Measurements from ENCODE around the gene DTNA.
A peak's percentile ranks its signal among the peaks of the same experiment; 100 is the strongest.

Gene DTNA

GRCh38 chr18:34709750-34710441, at the start of gene DTNA:
Gene DTNA, plus strand, starts transcription at chr18:34710298. Its CDS starts 45,679 bp downstream, at chr18:34755977.
- Histone ChIP-seq H3K4me1 (ENCODE audit: control insufficient read depth, low read length) (no peaks in the 10 kb centered on the region), H3K79me2 (ENCODE audit: control insufficient read depth, low read length) (no peaks in the 10 kb centered on the region), H3K9me2 (replicated peaks; ENCODE audit: control insufficient read depth, low read length) (no peaks in the 10 kb centered on the region), H3K27me3 (ENCODE audit: control insufficient read depth, low read length) (no peaks in the 10 kb centered on the region), H3F3A (ENCODE audit: control insufficient read depth, insufficient read depth) (no peaks in the 10 kb centered on the region), H3K27ac (ENCODE audit: low read depth, low read length) (no peak within 1 kb of the TSS), H3K36me3 (ENCODE audit: control insufficient read depth, low read length) (no peaks in the 10 kb centered on the region), H3K9me3 (ENCODE audit: control insufficient read depth, insufficient read depth, low read length) (no peaks in the 10 kb centered on the region), H3K4me2 (ENCODE audit: low read length) (no peak within 1 kb of the TSS), H4K20me1 (ENCODE audit: control insufficient read depth, insufficient read depth, low read depth, low read length) (no peaks in the 10 kb centered on the region), H3K4me3 (ENCODE audit: low read length) (no peak within 1 kb of the TSS)
- TF ChIP-seq EZH2phosphoT487 (IDR thresholded peaks at IDR 0.05; ENCODE audit: borderline replicate concordance, low read length): no peak
- TF ChIP-seq, protein P1, sequence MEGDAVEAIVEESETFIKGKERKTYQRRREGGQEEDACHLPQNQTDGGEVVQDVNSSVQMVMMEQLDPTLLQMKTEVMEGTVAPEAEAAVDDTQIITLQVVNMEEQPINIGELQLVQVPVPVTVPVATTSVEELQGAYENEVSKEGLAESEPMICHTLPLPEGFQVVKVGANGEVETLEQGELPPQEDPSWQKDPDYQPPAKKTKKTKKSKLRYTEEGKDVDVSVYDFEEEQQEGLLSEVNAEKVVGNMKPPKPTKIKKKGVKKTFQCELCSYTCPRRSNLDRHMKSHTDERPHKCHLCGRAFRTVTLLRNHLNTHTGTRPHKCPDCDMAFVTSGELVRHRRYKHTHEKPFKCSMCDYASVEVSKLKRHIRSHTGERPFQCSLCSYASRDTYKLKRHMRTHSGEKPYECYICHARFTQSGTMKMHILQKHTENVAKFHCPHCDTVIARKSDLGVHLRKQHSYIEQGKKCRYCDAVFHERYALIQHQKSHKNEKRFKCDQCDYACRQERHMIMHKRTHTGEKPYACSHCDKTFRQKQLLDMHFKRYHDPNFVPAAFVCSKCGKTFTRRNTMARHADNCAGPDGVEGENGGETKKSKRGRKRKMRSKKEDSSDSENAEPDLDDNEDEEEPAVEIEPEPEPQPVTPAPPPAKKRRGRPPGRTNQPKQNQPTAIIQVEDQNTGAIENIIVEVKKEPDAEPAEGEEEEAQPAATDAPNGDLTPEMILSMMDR (IDR thresholded peaks at IDR 0.05; ENCODE audit: low read depth, low read length, poor library complexity, severe bottlenecking): no peak

DNA sequence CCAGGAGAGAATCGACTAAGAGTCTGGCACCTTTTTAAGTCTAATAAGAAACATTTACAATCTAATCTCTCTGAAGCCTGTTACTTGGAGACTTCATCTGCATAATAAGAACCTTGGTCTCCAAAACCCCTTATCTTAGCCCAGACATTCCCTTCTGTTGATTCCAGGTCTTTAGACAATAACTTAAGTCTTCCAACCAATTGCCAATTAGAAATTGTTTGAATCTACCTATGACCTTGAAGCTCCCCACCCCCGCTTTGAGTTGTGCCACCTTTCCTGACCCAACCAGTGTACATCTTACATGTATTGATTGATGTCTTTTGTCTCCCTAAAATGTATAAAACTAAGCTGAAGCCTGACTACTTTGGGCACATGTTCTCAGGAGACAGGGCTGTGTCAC, 49.5 kb upstream of the DTNA start:
- no peaks in the 10 kb centered on the region for H4K20me1 ChIP-seq (ENCODE audit: control insufficient read depth, insufficient read depth, low read depth, low read length)
- H3F3A ChIP-seq (ENCODE audit: control insufficient read depth, insufficient read depth): no peaks in the 10 kb centered on the region
- no peaks in the 10 kb centered on the region for H3K79me2 ChIP-seq (ENCODE audit: control insufficient read depth, low read length)
- H3K4me2 ChIP-seq (ENCODE audit: low read length): no peak overlapping the region
- no peaks in the 10 kb centered on the region for H3K4me1 ChIP-seq (ENCODE audit: control insufficient read depth, low read length)
- no peaks in the 10 kb centered on the region for H3K36me3 ChIP-seq (ENCODE audit: control insufficient read depth, low read length)
- TF ChIP-seq EZH2phosphoT487 (IDR thresholded peaks at IDR 0.05; ENCODE audit: borderline replicate concordance, low read length): no peak
- TF ChIP-seq, protein P1 (IDR thresholded peaks at IDR 0.05; ENCODE audit: low read depth, low read length, poor library complexity, severe bottlenecking): no peak
- H3K9me3 ChIP-seq (ENCODE audit: control insufficient read depth, insufficient read depth, low read length): no peaks in the 10 kb centered on the region
- H3K9me2 ChIP-seq (replicated peaks; ENCODE audit: control insufficient read depth, low read length): no peaks in the 10 kb centered on the region
- H3K27ac ChIP-seq (ENCODE audit: low read depth, low read length): no peak overlapping the region
- no peaks in the 10 kb centered on the region for H3K27me3 ChIP-seq (ENCODE audit: control insufficient read depth, low read length)
- H3K4me3 ChIP-seq (ENCODE audit: low read length): no peak overlapping the region

GRCh38 chr18:34661464-34662087, 48.5 kb upstream of the DTNA start:
- H3K79me2 ChIP-seq (ENCODE audit: control insufficient read depth, low read length): no peaks in the 10 kb centered on the region

More at GRCh38 chr18:34661464-34662087, 48.5 kb upstream of the DTNA start:
- Histone ChIP-seq H3K9me3 (ENCODE audit: control insufficient read depth, insufficient read depth, low read length) (no peaks in the 10 kb centered on the region), H3K36me3 (ENCODE audit: control insufficient read depth, low read length) (no peaks in the 10 kb centered on the region), H3K27me3 (ENCODE audit: control insufficient read depth, low read length) (no peaks in the 10 kb centered on the region), H3F3A (ENCODE audit: control insufficient read depth, insufficient read depth) (no peaks in the 10 kb centered on the region), H3K4me2 (ENCODE audit: low read length) (no peak overlapping the region), H3K4me3 (ENCODE audit: low read length) (no peak overlapping the region), H3K9me2 (replicated peaks; ENCODE audit: control insufficient read depth, low read length) (no peaks in the 10 kb centered on the region), H3K4me1 (ENCODE audit: control insufficient read depth, low read length) (no peaks in the 10 kb centered on the region), H3K27ac (ENCODE audit: low read depth, low read length) (no peak overlapping the region), H4K20me1 (ENCODE audit: control insufficient read depth, insufficient read depth, low read depth, low read length) (no peaks in the 10 kb centered on the region)
- TF ChIP-seq, protein P1 (IDR thresholded peaks at IDR 0.05; ENCODE audit: low read depth, low read length, poor library complexity, severe bottlenecking): peak; percentile 95
- no peak for TF ChIP-seq EZH2phosphoT487 (IDR thresholded peaks at IDR 0.05; ENCODE audit: borderline replicate concordance, low read length)

Data from DOHH2 (cell line).